ENCODE data around the gene KIF21B.

KIF21B gene

GRCh38 chr1:201042779-201043461, 19.4 kb upstream of the KIF21B start:
- DNase-seq (ENCODE audit: low read depth), result peak; percentile 52

DNA sequence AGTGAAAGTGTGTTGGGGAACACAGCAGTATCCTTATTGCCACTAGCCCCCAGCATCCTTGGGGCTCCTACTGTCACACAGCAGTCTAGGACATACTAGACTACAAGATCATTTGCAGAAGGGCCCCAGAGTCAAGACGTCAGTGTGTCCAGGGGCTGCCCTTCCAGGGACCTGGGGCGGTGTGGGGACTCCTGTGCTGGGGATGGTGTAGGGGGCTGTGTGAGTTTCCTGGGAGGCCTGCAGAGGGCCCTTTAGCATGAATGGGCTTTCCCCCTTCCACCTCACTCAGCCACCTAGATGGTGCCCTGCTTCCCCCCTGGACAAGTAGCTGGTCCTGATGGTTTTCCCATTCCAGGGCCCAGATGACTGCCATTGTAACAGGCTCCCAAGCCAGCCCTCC, 17.5 kb upstream of the KIF21B start:
- DNase-seq (ENCODE audit: low read depth), result no peak

- no peak for DNase-seq (ENCODE audit: low read depth)
Measured at GRCh38 chr1:201039876-201040275, 16.4 kb upstream of the KIF21B start.

DNA sequence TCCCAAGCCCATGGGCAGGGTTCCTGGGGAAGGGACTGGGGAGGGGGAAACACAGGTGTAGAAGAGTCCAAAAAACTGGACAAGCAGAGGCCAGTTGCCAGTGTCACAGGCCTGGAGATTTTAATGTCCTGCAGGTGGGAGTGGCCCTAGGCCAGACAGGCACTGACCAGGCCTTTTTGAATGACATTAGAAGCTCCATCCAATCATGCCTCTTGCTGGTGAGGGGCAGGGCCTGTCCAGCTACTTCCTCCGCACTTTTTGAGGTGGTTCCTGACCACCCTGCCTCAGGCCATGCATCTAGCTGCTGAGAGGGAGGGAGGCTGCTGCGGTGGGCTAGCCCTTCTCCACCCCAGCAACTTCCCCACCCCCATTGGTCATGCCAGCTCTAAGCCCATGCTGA, 15.9 kb upstream of the KIF21B start:
- DNase-seq (ENCODE audit: low read depth), result no peak

DNA sequence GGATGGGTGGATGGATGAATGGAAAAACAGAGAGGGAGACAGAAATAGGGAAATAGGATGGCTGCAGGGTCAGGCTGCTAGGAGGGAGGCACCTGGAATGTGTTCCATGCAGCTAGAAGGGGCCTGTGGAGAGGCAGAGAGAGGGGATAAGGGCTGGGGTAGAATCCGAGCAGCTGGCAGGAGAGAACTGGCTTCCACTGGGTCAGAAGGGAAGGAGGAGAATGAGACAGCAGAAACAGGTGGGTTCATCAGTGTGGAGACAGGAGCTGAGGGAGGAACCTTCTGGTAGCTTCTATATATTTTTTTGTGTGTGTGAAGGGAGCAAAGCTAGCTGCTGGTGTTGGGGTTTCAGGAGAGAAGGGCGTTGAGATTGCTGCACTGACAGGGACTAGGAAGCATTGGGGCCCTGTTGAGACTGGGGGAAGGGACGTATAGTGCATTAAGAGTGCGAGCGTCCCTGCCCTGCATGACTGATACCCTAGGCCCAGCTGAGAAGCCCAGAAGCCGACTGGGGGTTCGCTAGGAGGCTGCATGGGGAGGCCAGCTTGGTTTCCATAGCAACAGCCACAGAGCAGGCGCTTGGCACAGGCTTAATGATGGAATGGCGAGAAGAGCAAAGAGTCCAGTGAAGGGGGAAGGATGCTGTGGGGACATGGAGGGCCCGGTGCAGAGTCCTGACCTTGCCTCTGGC, 14.8 kb upstream of the KIF21B start:
- DNase-seq (ENCODE audit: low read depth), result no peak

DNA sequence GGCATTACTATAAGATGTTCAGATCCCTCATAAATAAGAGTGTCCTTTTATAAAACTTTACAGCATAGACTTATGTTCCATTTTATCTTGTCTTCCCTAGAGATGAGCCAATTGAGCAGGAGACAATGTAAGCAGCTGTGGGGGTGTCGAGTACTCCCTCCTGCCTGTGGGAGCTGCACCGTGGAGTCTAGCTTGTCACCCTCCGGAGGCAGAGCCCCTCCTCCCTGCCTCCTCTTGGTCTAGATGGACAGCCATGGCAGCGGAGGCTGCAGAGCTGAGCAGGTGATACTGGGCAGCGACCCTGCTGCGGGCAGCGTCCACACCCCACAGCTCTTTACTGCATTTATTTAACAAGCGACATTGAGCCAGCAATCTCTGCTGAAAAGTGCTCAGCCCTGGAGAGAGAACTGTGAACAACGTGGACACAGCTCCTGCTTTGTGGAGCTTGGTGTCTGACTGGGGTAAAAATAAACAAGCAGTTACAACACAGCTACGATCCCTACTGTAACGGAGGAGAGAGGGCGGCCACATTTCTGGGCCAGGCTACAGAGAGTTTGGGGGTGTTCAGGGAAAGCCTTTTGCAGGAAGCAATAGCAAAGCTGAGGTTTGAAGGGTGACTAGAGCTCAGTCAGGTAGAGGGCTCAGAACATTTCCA, 12.8 kb upstream of the KIF21B start:
- no peak for DNase-seq (ENCODE audit: low read depth)

DNA sequence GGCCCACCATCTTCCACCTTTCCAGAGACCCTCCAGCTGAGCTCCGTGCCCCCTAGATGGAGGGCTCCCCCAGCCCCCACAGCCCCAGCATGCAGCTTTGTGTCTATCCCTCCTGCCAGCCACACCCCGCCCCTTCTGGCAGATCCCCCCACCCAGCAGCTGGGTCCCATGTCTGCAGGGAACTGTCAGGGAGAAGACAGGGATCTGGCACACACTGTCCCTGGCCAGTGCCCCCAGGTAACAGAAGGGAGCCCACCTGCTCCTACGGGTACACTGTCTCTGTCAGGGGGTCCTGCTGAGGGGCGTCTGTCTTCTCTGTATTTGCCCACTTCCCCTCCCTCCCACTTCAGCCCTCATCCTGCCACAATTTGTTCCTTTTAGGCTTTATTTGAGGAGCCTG, 11.2 kb upstream of the KIF21B start:
- DNase-seq (ENCODE audit: low read depth), result no peak

DNA sequence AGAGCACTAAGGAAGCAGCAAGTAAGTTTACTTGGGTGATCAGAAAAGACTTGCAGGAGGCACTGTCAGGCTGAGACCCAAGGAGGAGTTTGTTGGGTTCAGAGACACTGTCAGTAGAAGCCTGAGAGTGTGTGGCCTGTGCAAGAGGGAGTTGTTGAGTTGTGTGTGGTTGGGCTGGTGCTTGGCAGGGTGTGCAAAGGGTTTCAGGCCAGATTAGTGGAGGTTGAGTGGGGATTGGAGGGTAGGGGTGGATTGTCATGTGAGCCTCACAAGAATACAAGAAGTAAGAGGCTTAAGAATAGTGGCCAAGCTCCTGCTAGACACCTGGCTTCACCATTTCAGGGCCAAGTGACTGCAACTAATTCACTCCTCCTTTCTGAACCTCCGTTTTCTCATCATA, 8.9 kb upstream of the KIF21B start:
- DNase-seq (ENCODE audit: low read depth), result no peak

- DNase-seq (ENCODE audit: low read depth), result no peak
Measured at GRCh38 chr1:201028461-201028889, 5.0 kb upstream of the KIF21B start.

DNA sequence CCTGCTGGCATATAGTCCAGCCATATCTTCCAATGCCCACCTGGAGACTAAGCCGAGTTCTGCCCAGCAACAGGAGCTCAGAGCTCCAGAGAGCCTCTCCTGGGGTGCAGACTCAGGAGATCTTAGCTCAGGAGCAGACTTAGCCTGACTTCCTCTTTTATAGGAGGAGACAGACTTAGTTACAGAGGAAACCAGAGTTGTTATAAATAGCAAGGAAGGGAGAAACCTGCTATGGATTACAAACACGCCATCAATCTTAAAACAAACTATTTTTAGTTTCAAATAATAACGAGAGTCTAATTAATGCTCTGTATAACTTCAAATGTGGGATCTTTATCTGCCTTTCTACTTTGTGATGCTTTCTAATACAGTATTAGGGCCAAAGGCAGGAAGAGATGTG, 3.3 kb upstream of the KIF21B start:
- DNase-seq (ENCODE audit: low read depth), result no peak

GRCh38 chr1:201026234-201026633, 2.7 kb upstream of the KIF21B start:
- no peak for DNase-seq (ENCODE audit: low read depth)

GRCh38 chr1:201025571-201026002, 2.1 kb upstream of the KIF21B start:
- no peak for DNase-seq (ENCODE audit: low read depth)

- DNase-seq (ENCODE audit: low read depth), result no peak
Measured at GRCh38 chr1:201024625-201024998, 1.1 kb upstream of the KIF21B start.

DNA sequence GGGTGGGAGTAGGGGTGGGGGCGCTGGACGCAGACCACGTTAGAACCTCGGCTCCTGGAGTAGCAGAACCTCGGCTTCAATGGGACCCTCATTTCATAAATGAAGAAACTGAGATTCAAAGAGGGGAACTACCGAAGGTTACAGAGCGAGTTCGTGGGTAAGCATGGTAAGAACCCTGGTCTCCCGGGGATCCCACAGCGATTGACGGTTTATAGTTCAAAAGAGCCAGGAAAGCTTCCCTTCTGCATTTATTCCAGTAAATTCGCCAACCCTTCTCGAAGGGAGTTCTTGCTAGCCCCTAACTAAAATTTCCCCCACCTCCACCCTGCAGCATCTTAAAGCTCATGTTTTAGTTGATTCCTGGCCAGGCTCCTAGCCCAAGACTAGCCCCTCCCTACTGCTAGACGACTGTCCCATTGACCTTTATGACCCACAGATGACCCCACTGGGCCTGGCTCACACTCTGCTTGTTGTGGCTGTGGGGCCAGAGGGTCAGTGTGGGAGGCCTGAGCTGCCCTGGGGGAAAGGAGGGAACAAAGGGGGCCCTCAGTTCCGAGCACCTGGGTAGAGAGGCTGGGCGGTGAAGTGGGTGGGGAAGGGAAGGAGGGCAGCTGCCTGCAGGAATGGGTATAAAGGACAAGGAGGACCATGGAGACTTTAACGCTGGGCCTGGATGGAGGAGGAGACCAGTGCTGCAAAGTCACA, 558 bp upstream of the KIF21B start:
- DNase-seq (ENCODE audit: low read depth), result no peak

DNA sequence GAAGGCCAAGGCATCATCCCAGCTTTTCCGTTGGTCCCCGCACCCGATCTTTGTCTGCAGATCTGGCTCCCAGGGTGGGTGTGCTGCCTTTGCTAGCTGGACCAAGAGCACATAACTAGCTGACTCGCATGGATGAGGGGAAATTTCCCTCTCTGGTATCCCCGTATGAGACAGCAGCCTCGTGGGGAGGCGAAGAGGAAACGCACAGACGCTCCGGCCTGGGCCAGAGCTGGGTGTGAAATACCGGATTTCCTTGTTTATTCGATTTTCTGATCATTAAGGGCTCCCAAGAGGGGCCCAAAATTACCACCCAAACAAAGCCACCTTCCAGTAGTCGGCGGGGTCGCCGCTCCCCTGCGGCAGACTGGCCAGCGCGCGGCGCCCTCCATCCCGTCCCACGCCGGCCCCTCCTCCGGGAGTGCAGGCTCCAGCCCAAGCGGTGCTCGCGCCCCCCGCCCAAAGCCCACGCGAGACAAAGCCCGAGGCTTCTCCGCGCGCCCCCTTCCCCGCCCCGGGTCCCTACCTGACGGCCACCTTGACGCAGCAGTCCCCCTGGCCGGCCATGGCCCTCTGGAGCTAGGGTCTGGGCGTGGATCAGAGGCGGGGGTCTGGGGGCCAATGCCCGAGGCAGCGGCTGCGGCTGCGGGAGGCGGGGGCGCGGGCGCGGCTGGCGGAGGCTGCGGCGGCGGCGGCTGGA, 546 bp downstream of the KIF21B start:
- peak; percentile 30 for DNase-seq (ENCODE audit: low read depth)

DNA sequence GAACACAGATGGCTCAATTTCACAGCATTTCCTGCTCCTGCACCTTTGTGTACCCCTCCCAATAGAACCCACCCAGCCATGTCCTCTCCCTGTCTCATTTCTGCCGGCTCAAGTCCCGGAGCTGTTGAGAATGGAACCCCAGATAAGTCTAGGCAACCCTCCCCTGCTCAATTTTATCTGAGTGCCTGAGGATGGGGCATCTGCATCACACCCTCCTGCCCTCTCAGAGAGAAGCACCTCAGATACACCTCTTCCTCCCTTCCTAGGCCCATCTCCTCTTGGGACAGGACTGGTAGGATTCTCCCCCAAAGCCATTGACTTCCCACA, 1.1 kb downstream of the KIF21B start:
- no peak for DNase-seq (ENCODE audit: low read depth)

DNA sequence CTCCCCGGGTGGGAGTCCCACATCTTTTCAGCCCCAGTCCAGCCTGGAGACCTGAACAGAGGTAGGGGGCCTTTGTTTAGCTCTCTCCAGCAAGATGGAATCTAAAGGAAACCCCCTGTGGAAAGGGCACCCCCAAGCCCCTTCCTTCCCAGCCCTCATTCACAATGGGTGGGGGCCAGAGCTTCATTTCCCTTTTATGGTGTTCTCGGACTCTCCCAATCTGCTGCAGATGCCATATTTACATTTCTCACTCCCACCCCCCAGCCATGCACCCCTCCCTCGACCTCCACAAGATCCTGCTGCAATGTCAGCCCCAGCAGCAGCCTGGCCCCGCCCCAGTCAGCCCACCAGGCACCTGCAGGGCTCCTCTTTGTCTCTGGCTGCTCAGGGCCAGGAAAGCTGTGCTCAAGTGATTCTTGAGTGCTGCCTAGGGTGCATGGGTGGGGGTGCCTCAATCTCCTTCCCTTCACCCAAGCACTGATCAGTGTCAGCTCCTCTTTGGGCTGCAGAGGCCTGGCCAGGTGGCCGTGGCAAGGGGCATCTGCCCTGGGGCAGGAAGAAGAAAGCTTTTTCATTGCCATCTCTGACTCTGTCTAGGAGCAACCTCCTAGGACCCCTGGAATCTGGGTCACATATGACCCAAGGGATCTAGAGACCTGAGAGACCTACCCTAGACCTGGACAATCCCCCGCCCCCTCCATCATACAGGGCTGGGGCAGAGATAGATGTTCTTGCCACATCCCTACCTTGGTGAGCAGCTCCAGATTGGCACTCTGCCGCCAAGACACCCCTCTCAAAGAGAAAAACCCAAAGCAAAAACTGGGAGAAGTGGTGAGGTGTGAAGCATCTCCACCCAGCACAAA, 1.7 kb downstream of the KIF21B start:
- no peak for DNase-seq (ENCODE audit: low read depth)

GRCh38 chr1:201020721-201021629, 2.5 kb downstream of the KIF21B start:
- no peak for DNase-seq (ENCODE audit: low read depth)

GRCh38 chr1:201020040-201020591, 3.4 kb downstream of the KIF21B start:
- no peak for DNase-seq (ENCODE audit: low read depth)

Data from activated T-cell treated with anti-CD3 and anti-CD28 coated beads for 24 hours (primary cell).